Thoracic aorta (tissue), 2 donors: ENCODE results near the gene CCDC116. TPM values are rescaled to one million over a fixed set of nuclear protein-coding genes. Genes with fewer than 3 reads are reported as not detected.
"Not testable (repeated sequence)": the region's sequence is repeated elsewhere in the genome, so short reads cannot be mapped to it uniquely, and the experiment has no call there.

ENCODE experiments used
- ATAC-seq: fragments of 150-250 bp; one replicate; pipeline ENCODE4 v1.8.0; 2017; ENCODE audit warnings: low read depth; ENCODE audit not compliant: insufficient number of reproducible peaks, low FRiP score
- DNase-seq: peaks from one replicate; pipeline ENCODE4 v3.0.0-alpha.2; 2020; ENCODE audit warnings: low spot score
- H3K27ac ChIP-seq, 2 donors: fragments of 200-600 bp; sonication (generic); 1 replicate in 1 of 2; 2 replicates in 1 of 2; pipeline ENCODE4 v1.5.1; 2016; ENCODE audit warnings: mild to moderate bottlenecking in 2 of 2, moderate library complexity in 2 of 2
- H3K27me3 ChIP-seq: fragments of 200-600 bp; sonication (generic); replicated peaks from 2 replicates; pipeline ENCODE4 v1.6.0; 2016; ENCODE audit warnings: mild to moderate bottlenecking; ENCODE audit not compliant: insufficient read depth
- H3K36me3 ChIP-seq: fragments of 200-600 bp; sonication (generic); one replicate; pipeline ENCODE4 v1.5.1; 2016
- H3K4me1 ChIP-seq, 2 donors: fragments of 200-600 bp; sonication (generic); 1 replicate in 1 of 2; 2 replicates in 1 of 2; pipeline versions ENCODE4 v1.5.1 to v1.6.0; 2016; ENCODE audit warnings: low read depth in 2 of 2, mild to moderate bottlenecking in 1 of 2; ENCODE audit not compliant: control insufficient read depth in 1 of 2
- H3K4me3 ChIP-seq: fragments of 200-600 bp; sonication (generic); 2 replicates; pipeline ENCODE4 v1.5.1; 2016; ENCODE audit warnings: mild to moderate bottlenecking
- H3K9me3 ChIP-seq: fragments of 200-600 bp; sonication (generic); 2 replicates; pipeline ENCODE4 v1.5.1; 2016
- total RNA-seq, 2 donors: library from RNA; depleted of rRNA; stranded (reverse); fragments of >200 nt; gene quantifications; one replicate each; pipeline versions ENCODE4 v1.1.0 to v1.2.3, GENCODE V29; 2016
- TF ChIP-seq, protein P1 (sequence below): fragments of 200-600 bp; sonication (generic); IDR thresholded peaks from one replicate; pipeline ENCODE4 v1.5.1; 2019; ENCODE audit warnings: antibody characterized with exemption

The CCDC116 gene
- total RNA-seq, 2 donors from 2014 or later = 0.71 TPM; not detected in 1

DNA sequence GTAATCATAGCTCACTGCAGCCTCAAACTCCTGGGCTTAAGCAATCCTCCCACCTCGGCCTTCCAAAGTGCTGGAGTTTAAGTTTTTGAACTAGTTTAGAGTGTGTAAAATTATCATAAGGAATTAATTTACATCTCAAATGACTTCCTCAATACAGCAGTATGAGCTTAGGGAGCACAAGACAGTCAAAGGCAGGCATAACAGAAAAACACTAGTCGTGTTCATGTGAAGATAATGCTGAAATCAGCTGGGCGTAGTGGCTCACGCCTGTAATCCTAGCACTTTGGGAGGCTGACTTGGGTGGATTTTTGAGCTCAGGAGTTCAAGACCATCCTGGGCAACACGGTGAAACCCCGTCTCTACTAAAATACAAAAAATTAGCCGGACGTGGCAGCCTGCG lies 28.6 kb upstream of the CCDC116 start:
- peaks cover 4 to 21% of the 10 kb centered on the region in 2 donors for H3K4me1 ChIP-seq
- DNase-seq (no peak), ATAC-seq (no peak)
- no peak overlapping the region for H3K27ac ChIP-seq
- no peak overlapping the region for H3K4me3 ChIP-seq
- no peaks in the 10 kb centered on the region for H3K27me3 ChIP-seq
- no peaks in the 10 kb centered on the region for H3K36me3 ChIP-seq
- TF ChIP-seq, protein P1, sequence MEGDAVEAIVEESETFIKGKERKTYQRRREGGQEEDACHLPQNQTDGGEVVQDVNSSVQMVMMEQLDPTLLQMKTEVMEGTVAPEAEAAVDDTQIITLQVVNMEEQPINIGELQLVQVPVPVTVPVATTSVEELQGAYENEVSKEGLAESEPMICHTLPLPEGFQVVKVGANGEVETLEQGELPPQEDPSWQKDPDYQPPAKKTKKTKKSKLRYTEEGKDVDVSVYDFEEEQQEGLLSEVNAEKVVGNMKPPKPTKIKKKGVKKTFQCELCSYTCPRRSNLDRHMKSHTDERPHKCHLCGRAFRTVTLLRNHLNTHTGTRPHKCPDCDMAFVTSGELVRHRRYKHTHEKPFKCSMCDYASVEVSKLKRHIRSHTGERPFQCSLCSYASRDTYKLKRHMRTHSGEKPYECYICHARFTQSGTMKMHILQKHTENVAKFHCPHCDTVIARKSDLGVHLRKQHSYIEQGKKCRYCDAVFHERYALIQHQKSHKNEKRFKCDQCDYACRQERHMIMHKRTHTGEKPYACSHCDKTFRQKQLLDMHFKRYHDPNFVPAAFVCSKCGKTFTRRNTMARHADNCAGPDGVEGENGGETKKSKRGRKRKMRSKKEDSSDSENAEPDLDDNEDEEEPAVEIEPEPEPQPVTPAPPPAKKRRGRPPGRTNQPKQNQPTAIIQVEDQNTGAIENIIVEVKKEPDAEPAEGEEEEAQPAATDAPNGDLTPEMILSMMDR = no peak
- no peaks in the 10 kb centered on the region for H3K9me3 ChIP-seq

DNA sequence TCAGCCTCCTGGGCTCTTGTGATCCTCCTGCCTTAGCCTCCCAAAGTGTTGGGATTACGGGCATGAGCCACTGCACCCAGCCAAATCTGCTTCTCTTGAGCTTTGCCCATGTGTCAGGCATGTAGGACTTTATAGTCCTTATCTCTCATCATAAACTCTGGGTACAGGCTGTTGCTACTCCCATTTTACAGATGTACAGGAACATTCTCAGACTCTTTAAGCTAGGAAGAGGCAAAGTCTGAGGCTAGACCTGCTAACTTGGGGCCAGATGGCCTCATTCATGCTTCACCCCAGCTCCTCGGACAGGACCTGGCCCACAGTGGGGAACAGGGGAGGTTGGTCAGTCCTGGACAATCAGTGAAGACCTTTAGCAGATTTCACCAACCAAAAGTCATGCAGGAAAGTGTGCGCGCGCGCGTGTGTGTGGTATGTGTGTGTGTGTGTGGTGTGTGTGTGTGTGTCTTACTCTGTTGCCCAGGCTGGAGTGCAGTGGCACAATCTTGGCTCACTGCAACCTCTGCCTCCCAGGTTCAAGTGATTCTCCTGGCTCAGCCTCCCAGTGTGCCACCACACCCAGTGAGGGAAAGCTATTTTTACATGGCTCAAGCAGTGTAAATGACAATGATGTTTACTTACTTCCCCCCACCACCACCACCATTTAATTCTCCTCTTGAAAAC lies 26.5 kb upstream of the CCDC116 start:
- ATAC-seq = no peak
- Histone ChIP-seq H3K4me1 (peaks cover 4 to 7% of the 10 kb centered on the region in 2 donors), H3K27ac (no peak overlapping the region), H3K4me3 (no peak overlapping the region), H3K9me3 (no peaks in the 10 kb centered on the region), H3K27me3 (no peaks in the 10 kb centered on the region), H3K36me3 (peaks cover 5% of the 10 kb centered on the region)
- TF ChIP-seq, protein P1 = no peak
- DNase-seq = no peak

DNA sequence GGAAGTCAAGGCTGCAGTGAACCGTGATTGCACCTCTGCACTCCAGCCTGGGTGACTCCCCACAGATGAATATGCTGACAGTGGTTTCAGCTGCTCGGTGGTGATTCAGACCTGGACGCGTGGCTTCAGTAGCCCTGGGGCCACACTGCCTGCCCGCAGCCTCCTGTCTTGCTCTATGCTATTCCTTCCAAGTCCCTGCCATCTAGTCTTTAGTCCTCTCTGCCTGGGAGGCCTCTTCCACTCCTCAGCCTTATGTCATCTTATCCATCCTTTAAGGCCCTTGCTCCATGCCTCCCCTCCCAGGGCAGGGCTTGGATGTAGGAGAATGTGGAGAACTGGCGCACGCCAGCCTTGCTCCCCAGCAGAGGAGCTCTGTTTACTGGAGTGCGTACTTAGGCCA lies 25.8 kb upstream of the CCDC116 start:
- Histone ChIP-seq H3K36me3 (peaks cover 12% of the 10 kb centered on the region), H3K9me3 (no peaks in the 10 kb centered on the region), H3K27me3 (no peaks in the 10 kb centered on the region), H3K4me1 (peaks cover 4 to 7% of the 10 kb centered on the region in 2 donors), H3K27ac (no peak overlapping the region), H3K4me3 (no peak overlapping the region)
- ATAC-seq (no peak), DNase-seq (no peak)
- TF ChIP-seq, protein P1 = no peak

DNA sequence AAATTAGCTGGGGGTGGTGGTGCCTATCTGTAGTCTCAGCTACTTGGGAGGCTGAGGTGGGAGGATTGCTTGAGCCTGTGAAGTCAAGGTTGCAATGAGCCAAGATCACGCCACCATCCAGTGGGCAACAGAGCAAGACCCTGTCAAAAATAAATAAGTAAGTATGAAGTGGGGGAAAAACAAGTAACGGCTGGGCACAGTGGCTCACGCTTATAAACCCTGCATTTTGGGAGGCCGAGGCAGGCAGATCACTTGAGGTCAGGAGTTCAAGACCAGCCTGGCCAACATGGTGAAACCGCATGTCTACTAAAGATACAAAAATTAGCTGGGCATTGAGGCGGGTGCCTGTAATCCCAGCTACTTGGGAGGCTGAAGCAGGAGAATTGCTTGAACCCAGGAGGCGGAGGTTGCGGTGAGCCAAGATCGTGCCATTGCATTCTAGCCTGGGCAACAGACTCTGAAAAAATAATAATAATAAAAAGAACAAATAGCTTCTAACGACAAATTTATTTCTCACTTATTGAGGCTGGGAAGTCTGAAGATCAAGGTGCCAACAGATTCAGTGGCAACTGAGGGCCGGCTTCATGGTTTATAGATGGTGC lies 22.9 kb upstream of the CCDC116 start:
- H3K27me3 ChIP-seq, H3K4me1 ChIP-seq, DNase-seq, ATAC-seq, H3K27ac ChIP-seq, H3K9me3 ChIP-seq, H3K4me3 ChIP-seq: not testable (repeated sequence)
- peaks cover 17% of the 10 kb centered on the region for H3K36me3 ChIP-seq

GRCh38 chr22:21611210-21611977 lies 21.2 kb upstream of the CCDC116 start:
- Histone ChIP-seq H3K36me3 (peaks cover 22% of the 10 kb centered on the region), H3K27ac (no peak overlapping the region)

More at GRCh38 chr22:21611210-21611977, 21.2 kb upstream of the CCDC116 start:
- no peaks in the 10 kb centered on the region for H3K9me3 ChIP-seq
- ATAC-seq = no peak
- TF ChIP-seq, protein P1 = no peak
- H3K27me3 ChIP-seq = no peaks in the 10 kb centered on the region
- no peak for DNase-seq
- peaks cover 0 to 7% of the 10 kb centered on the region in 2 donors for H3K4me1 ChIP-seq
- no peak overlapping the region for H3K4me3 ChIP-seq
